ENCODE results near the gene DHDDS. TPM values are rescaled to one million over a fixed set of nuclear protein-coding genes. Genes with fewer than 3 reads are reported as not detected.
"Not testable (repeated sequence)": the region's sequence is repeated elsewhere in the genome, so short reads cannot be mapped to it uniquely, and the experiment has no call there.

DHDDS gene
- 34.9 TPM for total RNA-seq
- long read RNA-seq, transcript DHDDS-201 (9 exons, 1,403 nt): major isoform, 6 of 36 reads
- long read RNA-seq, partial matches to known transcripts: 2 of 36 reads
- long read RNA-seq, other reads (novel, unspliced or antisense): 24 of 36 reads

- DNase-seq (ENCODE audit: low spot score): peak; percentile 98
- intact Hi-C loops (cut with DNase I): loop anchor here (2.0 kb wide), 2 partner anchors 41 to 69 kb away; partner anchors contain the start of gene HMGN2
These were observed at the start of gene DHDDS for GRCh38 chr1:26431979-26432695. Gene DHDDS (plus strand): TSS chr1:26432321. CDS start chr1:26432946, 625 bp downstream.

GRCh38 chr1:26384076-26384475, 48.0 kb upstream of the DHDDS start:
- intact Hi-C loops (cut with DNase I): no loop called here
- no peak for DNase-seq (ENCODE audit: low spot score)

GRCh38 chr1:26385063-26385462, 47.1 kb upstream of the DHDDS start:
- DNase-seq (ENCODE audit: low spot score); intact Hi-C loops (cut with DNase I): not testable (repeated sequence)

- no peak for DNase-seq (ENCODE audit: low spot score)
- intact Hi-C loops (cut with DNase I): no loop called here
These were observed 44.7 kb upstream of the DHDDS start for GRCh38 chr1:26387447-26387846.

GRCh38 chr1:26388791-26389445, 43.2 kb upstream of the DHDDS start:
- DNase-seq (ENCODE audit: low spot score): no peak
- intact Hi-C loops (cut with DNase I): no loop called here

- intact Hi-C loops (cut with DNase I): no loop called here
- DNase-seq (ENCODE audit: low spot score): no peak
These were observed 42.4 kb upstream of the DHDDS start for GRCh38 chr1:26389604-26390247.

GRCh38 chr1:26391450-26391849, 40.7 kb upstream of the DHDDS start:
- no peak for DNase-seq (ENCODE audit: low spot score)
- intact Hi-C loops (cut with DNase I): no loop called here

- intact Hi-C loops (cut with DNase I): no loop called here
- DNase-seq (ENCODE audit: low spot score): no peak
These were observed 36.4 kb upstream of the DHDDS start for GRCh38 chr1:26395754-26396153.

- no peak for DNase-seq (ENCODE audit: low spot score)
- intact Hi-C loops (cut with DNase I): no loop called here
These were observed 33.1 kb upstream of the DHDDS start for GRCh38 chr1:26399034-26399433.

- no peak for DNase-seq (ENCODE audit: low spot score)
- intact Hi-C loops (cut with DNase I): no loop called here
These were observed 30.2 kb upstream of the DHDDS start for GRCh38 chr1:26401891-26402290.

- no peak for DNase-seq (ENCODE audit: low spot score)
- intact Hi-C loops (cut with DNase I): no loop called here
These were observed 28.5 kb upstream of the DHDDS start for GRCh38 chr1:26403656-26404055.

GRCh38 chr1:26404641-26405040, 27.5 kb upstream of the DHDDS start:
- intact Hi-C loops (cut with DNase I): no loop called here
- DNase-seq (ENCODE audit: low spot score): no peak

- intact Hi-C loops (cut with DNase I): no loop called here
- no peak for DNase-seq (ENCODE audit: low spot score)
These were observed 26.7 kb upstream of the DHDDS start for GRCh38 chr1:26405281-26405915.

- intact Hi-C loops (cut with DNase I): no loop called here
- peak; percentile 79 for DNase-seq (ENCODE audit: low spot score)
These were observed 23.5 kb upstream of the DHDDS start for GRCh38 chr1:26408604-26409003.

GRCh38 chr1:26409191-26409807, 22.8 kb upstream of the DHDDS start:
- no peak for DNase-seq (ENCODE audit: low spot score)
- intact Hi-C loops (cut with DNase I): no loop called here

- DNase-seq (ENCODE audit: low spot score): no peak
- intact Hi-C loops (cut with DNase I): loop anchor here (10.0 kb wide), 1 partner anchor 376 kb away; no protein-coding TSS in a partner anchor
These were observed 21.2 kb upstream of the DHDDS start, which contains the start of gene LIN28A for GRCh38 chr1:26410706-26411623. Gene LIN28A (plus strand): TSS chr1:26410817. CDS start chr1:26410892, 75 bp downstream.

GRCh38 chr1:26411624-26412074, 20.5 kb upstream of the DHDDS start:
- intact Hi-C loops (cut with DNase I): loop anchor here (10.0 kb wide), 1 partner anchor 377 kb away; no protein-coding TSS in a partner anchor
- no peak for DNase-seq (ENCODE audit: low spot score)

GRCh38 chr1:26412180-26412840, 19.8 kb upstream of the DHDDS start:
- no peak for DNase-seq (ENCODE audit: low spot score)
- intact Hi-C loops (cut with DNase I): loop anchor here (10.0 kb wide), 1 partner anchor 378 kb away; no protein-coding TSS in a partner anchor

All from cardiac septum (tissue), 1 donor.